Activated naive CD4-positive, alpha-beta T cell treated with anti-CD3 and anti-CD28 coated beads for 36 hours (primary cell): Measurements from ENCODE around the gene DIO3. TPM values are rescaled to one million over a fixed set of nuclear protein-coding genes. Genes with fewer than 3 reads are reported as not detected.

Experiments used
- CTCF ChIA-PET: fragments of 350-600 bp; sonication (Branson Sonifier 250); formaldehyde crosslinking; loops from one replicate; lab custom pipeline; 2021; ENCODE audit warnings: antibody characterized with exemption; lab: Charles Lee
- DNase-seq: peaks from one replicate; pipeline ENCODE4 v3.0.0-alpha.2; 2020
- H3K27ac Mint-ChIP-seq: one replicate; pipeline ENCODE4 v1.8.0; 2021; ENCODE audit warnings: mild to moderate bottlenecking, mixed read lengths
- H3K27me3 Mint-ChIP-seq: one replicate; pipeline ENCODE4 v1.8.0; 2021; ENCODE audit warnings: low read depth, mixed read lengths
- H3K36me3 Mint-ChIP-seq: one replicate; pipeline ENCODE4 v1.8.0; 2021; ENCODE audit warnings: low read depth, mixed read lengths
- H3K4me1 Mint-ChIP-seq: one replicate; pipeline ENCODE4 v1.8.0; 2021; ENCODE audit warnings: low read depth, mixed read lengths
- H3K4me3 Mint-ChIP-seq: one replicate; pipeline ENCODE4 v1.8.0; 2021; ENCODE audit warnings: mild to moderate bottlenecking, moderate library complexity, mixed read lengths
- H3K9me3 Mint-ChIP-seq: one replicate; pipeline ENCODE4 v1.8.0; 2021; ENCODE audit warnings: mixed read lengths
- intact Hi-C: fragments of 100-400 bp; cut with micrococcal nuclease; formaldehyde crosslinking; loops from one replicate; pipeline ENCODE4 v1.15.1; 2023
- total RNA-seq, 2 experiments: library from RNA; stranded (reverse); gene quantifications; one replicate each; pipeline ENCODE4 v1.2.3, GENCODE V29; 2021

The DIO3 gene
- total RNA-seq, 2 experiments from 2014 or later, result not detected

- CTCF ChIA-PET, result no interaction called here
- Mint-ChIP-seq H3K4me1 (no peaks in the 10 kb centered on the region), H3K9me3 (no peaks in the 10 kb centered on the region), H3K4me3 (no peak overlapping the region), H3K27ac (no peak overlapping the region), H3K36me3 (peaks cover under 1% of the 10 kb centered on the region), H3K27me3 (peaks cover 16% of the 10 kb centered on the region)
- intact Hi-C loops, result no loop called here
- DNase-seq, result no peak
Measured at GRCh38 chr14:101556566-101557320, 4.6 kb upstream of the DIO3 start.

- Mint-ChIP-seq H3K4me1 (peaks cover 4% of the 10 kb centered on the region), H3K27ac (no peak overlapping the region), H3K36me3 (peaks cover 3% of the 10 kb centered on the region), H3K4me3 (no peak overlapping the region), H3K27me3 (peaks cover 21% of the 10 kb centered on the region), H3K9me3 (peaks cover 2% of the 10 kb centered on the region)
- CTCF ChIA-PET, result no interaction called here
- no peak for DNase-seq
- intact Hi-C loops, result no loop called here
Measured at GRCh38 chr14:101557321-101557695, 4.0 kb upstream of the DIO3 start.

GRCh38 chr14:101557811-101558738 lies 3.2 kb upstream of the DIO3 start:
- H3K4me1 Mint-ChIP-seq, result peaks cover 7% of the 10 kb centered on the region
- H3K27ac Mint-ChIP-seq, result no peak overlapping the region

GRCh38 chr14:101558739-101559240 lies 2.5 kb upstream of the DIO3 start:
- Mint-ChIP-seq H3K4me3 (no peak overlapping the region), H3K27ac (no peak overlapping the region), H3K27me3 (peaks cover 34% of the 10 kb centered on the region), H3K9me3 (peaks cover 4% of the 10 kb centered on the region), H3K4me1 (peaks cover 7% of the 10 kb centered on the region), H3K36me3 (peaks cover 3% of the 10 kb centered on the region)
- CTCF ChIA-PET, result no interaction called here
- intact Hi-C loops, result no loop called here
- no peak for DNase-seq

More at GRCh38 chr14:101557811-101558738, 3.2 kb upstream of the DIO3 start:
- peaks cover 3% of the 10 kb centered on the region for H3K36me3 Mint-ChIP-seq
- peaks cover 29% of the 10 kb centered on the region for H3K27me3 Mint-ChIP-seq
- intact Hi-C loops, result no loop called here
- CTCF ChIA-PET, result no interaction called here
- DNase-seq, result no peak
- no peak overlapping the region for H3K4me3 Mint-ChIP-seq
- peaks cover 4% of the 10 kb centered on the region for H3K9me3 Mint-ChIP-seq

- Mint-ChIP-seq H3K9me3 (peaks cover 4% of the 10 kb centered on the region), H3K27ac (no peak overlapping the region), H3K4me3 (no peak overlapping the region), H3K4me1 (peaks cover 7% of the 10 kb centered on the region), H3K36me3 (peaks cover 3% of the 10 kb centered on the region), H3K27me3 (peaks cover 38% of the 10 kb centered on the region)
- CTCF ChIA-PET, result interaction anchor here (0.7 kb wide), 1 partner anchor 386 kb away, joined by 5 read pairs; no protein-coding TSS in a partner anchor
- intact Hi-C loops, result no loop called here
- DNase-seq, result no peak
Measured at GRCh38 chr14:101559250-101559623, 2.1 kb upstream of the DIO3 start.

- H3K9me3 Mint-ChIP-seq, result peaks cover 4% of the 10 kb centered on the region
- H3K27ac Mint-ChIP-seq, result no peak overlapping the region
- H3K27me3 Mint-ChIP-seq, result peaks cover 42% of the 10 kb centered on the region
- peaks cover 3% of the 10 kb centered on the region for H3K36me3 Mint-ChIP-seq
- intact Hi-C loops, result no loop called here
- peaks cover 7% of the 10 kb centered on the region for H3K4me1 Mint-ChIP-seq
- CTCF ChIA-PET, result interaction anchor here (0.7 kb wide), 1 partner anchor 387 kb away, joined by 5 read pairs; no protein-coding TSS in a partner anchor
- H3K4me3 Mint-ChIP-seq, result no peak overlapping the region
- no peak for DNase-seq
Measured at GRCh38 chr14:101559624-101560533, 1.4 kb upstream of the DIO3 start.

- CTCF ChIA-PET, result no interaction called here
- H3K27ac Mint-ChIP-seq, result no peak overlapping the region
- peaks cover 4% of the 10 kb centered on the region for H3K9me3 Mint-ChIP-seq
- peaks cover 47% of the 10 kb centered on the region for H3K27me3 Mint-ChIP-seq
- H3K36me3 Mint-ChIP-seq, result peaks cover 3% of the 10 kb centered on the region
- intact Hi-C loops, result no loop called here
- no peak for DNase-seq
- H3K4me3 Mint-ChIP-seq, result no peak overlapping the region
- H3K4me1 Mint-ChIP-seq, result peaks cover 12% of the 10 kb centered on the region
Measured at GRCh38 chr14:101560534-101561113, 671 bp upstream of the DIO3 start.

- CTCF ChIA-PET, result no interaction called here
- Mint-ChIP-seq H3K4me3 (no peak overlapping the region), H3K36me3 (peaks cover 3% of the 10 kb centered on the region), H3K4me1 (peaks cover 12% of the 10 kb centered on the region), H3K27me3 (peaks cover 61% of the 10 kb centered on the region), H3K27ac (no peak overlapping the region), H3K9me3 (peaks cover 4% of the 10 kb centered on the region)
- DNase-seq, result no peak
- intact Hi-C loops, result no loop called here
Measured at GRCh38 chr14:101561897-101562490, 699 bp downstream of the DIO3 start.

GRCh38 chr14:101562659-101563351 lies 1.5 kb downstream of the DIO3 start:
- peaks cover 12% of the 10 kb centered on the region for H3K4me1 Mint-ChIP-seq
- H3K27me3 Mint-ChIP-seq, result peaks cover 63% of the 10 kb centered on the region
- no peak overlapping the region for H3K27ac Mint-ChIP-seq
- H3K9me3 Mint-ChIP-seq, result peaks cover 4% of the 10 kb centered on the region
- intact Hi-C loops, result no loop called here
- H3K36me3 Mint-ChIP-seq, result peaks cover 3% of the 10 kb centered on the region
- no peak for DNase-seq
- no peak overlapping the region for H3K4me3 Mint-ChIP-seq
- CTCF ChIA-PET, result no interaction called here

- DNase-seq, result no peak
- no peak overlapping the region for H3K4me3 Mint-ChIP-seq
- intact Hi-C loops, result no loop called here
- CTCF ChIA-PET, result no interaction called here
- H3K4me1 Mint-ChIP-seq, result peaks cover 12% of the 10 kb centered on the region
- peaks cover 3% of the 10 kb centered on the region for H3K36me3 Mint-ChIP-seq
- H3K9me3 Mint-ChIP-seq, result peaks cover 4% of the 10 kb centered on the region
- no peak overlapping the region for H3K27ac Mint-ChIP-seq
- H3K27me3 Mint-ChIP-seq, result peaks cover 63% of the 10 kb centered on the region
Measured at GRCh38 chr14:101563352-101563653, 2.0 kb downstream of the DIO3 start.
